ENCODE data around the gene FAM234B.

DNA sequence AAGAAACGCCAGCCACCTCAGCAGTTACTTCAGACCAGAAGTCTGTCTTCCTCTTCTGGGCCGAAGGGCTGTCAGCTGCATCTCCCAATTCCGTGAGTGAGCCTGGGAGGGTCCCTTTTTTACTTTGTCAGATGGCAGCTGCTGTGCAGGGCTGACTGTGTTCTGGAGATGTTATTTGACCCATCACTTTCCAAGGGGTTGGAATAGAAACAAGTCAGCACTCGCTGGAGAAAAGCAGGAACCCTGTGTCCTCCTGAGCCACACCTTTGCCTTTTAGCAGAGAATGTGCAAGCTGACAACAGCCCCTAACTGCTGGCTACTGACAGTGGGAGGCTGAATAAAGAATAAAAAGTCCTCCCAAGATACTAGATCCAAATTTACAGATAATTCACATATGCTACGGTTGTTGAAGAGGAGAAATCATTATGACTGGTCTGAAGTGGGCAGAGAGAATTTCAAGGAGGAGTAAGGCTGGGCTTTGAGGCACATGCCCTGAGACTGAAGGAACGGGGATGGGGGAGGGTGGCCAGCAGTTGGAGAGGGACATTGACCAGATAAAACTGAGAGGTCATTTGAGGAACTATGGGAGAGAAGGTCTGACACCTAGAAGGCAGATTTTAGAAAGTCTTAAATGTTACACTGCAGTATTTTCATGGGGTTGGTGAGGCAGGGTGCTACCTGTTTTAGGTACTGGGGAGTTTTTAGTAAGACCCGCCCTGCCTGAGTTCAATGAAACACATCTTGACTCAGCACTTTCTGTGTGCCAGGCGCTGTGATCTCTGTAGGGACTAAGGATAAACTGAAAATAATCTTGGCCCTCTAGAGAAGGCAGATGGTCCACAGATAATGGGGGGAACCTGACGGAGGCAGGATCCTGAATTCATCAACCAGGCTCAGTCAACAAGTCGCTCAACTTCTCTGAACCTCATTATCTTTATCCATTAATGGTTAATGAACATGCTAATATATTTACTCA lies 27.4 kb downstream of the FAM234B start:
- TF ChIP-seq CTCF (IDR thresholded peaks at IDR 0.05) (no peak), POLR2AphosphoS5 (IDR thresholded peaks at IDR 0.05) (no peak), POLR2A (IDR thresholded peaks at IDR 0.05) (no peak), EP300 (IDR thresholded peaks at IDR 0.05) (no peak)

All from upper lobe of left lung (tissue), 4 donors.